Measurements from ENCODE around the gene FMO1.
"Not testable (repeated sequence)": the region's sequence is repeated elsewhere in the genome, so short reads cannot be mapped to it uniquely, and the experiment has no call there.

The FMO1 gene

DNA sequence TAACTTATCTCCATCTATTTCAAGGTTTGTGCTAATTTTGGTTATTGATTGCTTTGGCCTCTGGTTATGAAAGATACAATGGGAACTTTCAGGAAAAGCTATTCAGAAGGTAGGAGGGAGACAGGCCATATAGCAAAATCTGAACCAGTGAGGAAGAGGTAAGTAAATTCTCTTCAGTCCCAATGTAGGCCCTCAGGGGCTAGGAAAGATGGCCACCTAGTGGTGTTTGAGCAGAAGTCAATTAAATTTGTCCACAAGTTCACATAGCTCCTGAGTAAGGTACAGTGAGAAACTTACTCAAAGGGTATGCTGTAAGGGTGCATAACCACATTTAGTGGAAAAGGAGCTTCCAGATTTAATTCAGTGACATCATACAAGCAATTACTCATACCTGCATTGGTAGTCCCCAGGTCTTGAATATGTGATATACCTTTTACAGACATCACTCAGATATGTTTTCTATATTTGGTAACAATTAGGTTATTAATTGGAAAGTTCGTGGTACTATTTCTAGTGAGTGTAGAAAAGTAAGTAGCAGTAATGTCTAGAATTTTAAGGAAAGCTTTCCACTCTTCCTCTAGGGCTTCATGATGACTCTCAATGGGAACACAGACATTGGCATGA, 21.4 kb upstream of the FMO1 start:
- Histone ChIP-seq H3K9me3 (ENCODE audit: low read length) (no peaks in the 10 kb centered on the region), H3K9ac (ENCODE audit: low read length) (no peak overlapping the region), H3K27ac (ENCODE audit: low read depth, low read length, poor library complexity, severe bottlenecking) (no peak overlapping the region), H3K36me3 (ENCODE audit: insufficient read depth, low read length) (no peaks in the 10 kb centered on the region), H3F3A (ENCODE audit: insufficient read depth, low read length) (no peaks in the 10 kb centered on the region), H3K79me2 (ENCODE audit: insufficient read depth, low read length) (no peaks in the 10 kb centered on the region), H3K4me2 (ENCODE audit: low read length) (no peak overlapping the region), H3K4me1 (ENCODE audit: insufficient read depth, low read length, severe bottlenecking) (no peaks in the 10 kb centered on the region), H3K4me3 (ENCODE audit: low read depth, low read length, poor library complexity, severe bottlenecking) (no peak overlapping the region), H3K9me2 (ENCODE audit: low read depth, low read length) (no peaks in the 10 kb centered on the region), H3K27me3 (ENCODE audit: insufficient read depth, low read length) (no peaks in the 10 kb centered on the region), H4K20me1 (ENCODE audit: insufficient read depth, low read length) (no peaks in the 10 kb centered on the region), H2AFZ (ENCODE audit: low read length) (no peak overlapping the region)
- TF ChIP-seq EZH2 (IDR thresholded peaks at IDR 0.05; ENCODE audit: borderline replicate concordance, low read length): no peak
- TF ChIP-seq CTCF (IDR thresholded peaks at IDR 0.05; ENCODE audit: low read length): peak; percentile 73

- Histone ChIP-seq H3K9me3 (ENCODE audit: low read length) (no peaks in the 10 kb centered on the region), H3F3A (ENCODE audit: insufficient read depth, low read length) (no peaks in the 10 kb centered on the region), H3K27ac (ENCODE audit: low read depth, low read length, poor library complexity, severe bottlenecking) (no peak overlapping the region), H3K9me2 (ENCODE audit: low read depth, low read length) (no peaks in the 10 kb centered on the region), H3K4me1 (ENCODE audit: insufficient read depth, low read length, severe bottlenecking) (no peaks in the 10 kb centered on the region), H3K4me3 (ENCODE audit: low read depth, low read length, poor library complexity, severe bottlenecking) (no peak overlapping the region), H3K9ac (ENCODE audit: low read length) (no peak overlapping the region), H3K36me3 (ENCODE audit: insufficient read depth, low read length) (no peaks in the 10 kb centered on the region), H4K20me1 (ENCODE audit: insufficient read depth, low read length) (no peaks in the 10 kb centered on the region), H3K27me3 (ENCODE audit: insufficient read depth, low read length) (no peaks in the 10 kb centered on the region), H3K79me2 (ENCODE audit: insufficient read depth, low read length) (no peaks in the 10 kb centered on the region), H2AFZ (ENCODE audit: low read length) (no peak overlapping the region), H3K4me2 (ENCODE audit: low read length) (no peak overlapping the region)
- TF ChIP-seq EZH2 (IDR thresholded peaks at IDR 0.05; ENCODE audit: borderline replicate concordance, low read length) (no peak), CTCF (IDR thresholded peaks at IDR 0.05; ENCODE audit: low read length) (no peak)
These were observed 17.0 kb upstream of the FMO1 start for GRCh38 chr1:171231326-171231725.

- Histone ChIP-seq H3K4me1 (ENCODE audit: insufficient read depth, low read length, severe bottlenecking) (no peaks in the 10 kb centered on the region), H3K9ac (ENCODE audit: low read length) (no peak overlapping the region), H3K36me3 (ENCODE audit: insufficient read depth, low read length) (no peaks in the 10 kb centered on the region), H3F3A (ENCODE audit: insufficient read depth, low read length) (no peaks in the 10 kb centered on the region), H3K27me3 (ENCODE audit: insufficient read depth, low read length) (no peaks in the 10 kb centered on the region), H3K4me2 (ENCODE audit: low read length) (no peak overlapping the region), H3K79me2 (ENCODE audit: insufficient read depth, low read length) (no peaks in the 10 kb centered on the region), H2AFZ (ENCODE audit: low read length) (no peak overlapping the region), H3K4me3 (ENCODE audit: low read depth, low read length, poor library complexity, severe bottlenecking) (no peak overlapping the region), H3K27ac (ENCODE audit: low read depth, low read length, poor library complexity, severe bottlenecking) (no peak overlapping the region), H3K9me3 (ENCODE audit: low read length) (no peaks in the 10 kb centered on the region), H3K9me2 (ENCODE audit: low read depth, low read length) (no peaks in the 10 kb centered on the region), H4K20me1 (ENCODE audit: insufficient read depth, low read length) (no peaks in the 10 kb centered on the region)
- TF ChIP-seq CTCF (IDR thresholded peaks at IDR 0.05; ENCODE audit: low read length) (no peak), EZH2 (IDR thresholded peaks at IDR 0.05; ENCODE audit: borderline replicate concordance, low read length) (no peak)
These were observed 15.1 kb upstream of the FMO1 start for GRCh38 chr1:171233183-171233582.

GRCh38 chr1:171236231-171236630, 12.1 kb upstream of the FMO1 start:
- not testable (repeated sequence) for H3K9ac ChIP-seq (ENCODE audit: low read length); H3K4me2 ChIP-seq (ENCODE audit: low read length); H3K79me2 ChIP-seq (ENCODE audit: insufficient read depth, low read length); H3K27ac ChIP-seq (ENCODE audit: low read depth, low read length, poor library complexity, severe bottlenecking); H3K27me3 ChIP-seq (ENCODE audit: insufficient read depth, low read length); H3F3A ChIP-seq (ENCODE audit: insufficient read depth, low read length); H4K20me1 ChIP-seq (ENCODE audit: insufficient read depth, low read length); H2AFZ ChIP-seq (ENCODE audit: low read length); H3K4me1 ChIP-seq (ENCODE audit: insufficient read depth, low read length, severe bottlenecking); H3K36me3 ChIP-seq (ENCODE audit: insufficient read depth, low read length); H3K9me2 ChIP-seq (ENCODE audit: low read depth, low read length); H3K9me3 ChIP-seq (ENCODE audit: low read length); H3K4me3 ChIP-seq (ENCODE audit: low read depth, low read length, poor library complexity, severe bottlenecking)
